WTC11 (cell line): ENCODE data around the gene MSI2. TPM values are rescaled to one million over a fixed set of nuclear protein-coding genes. Genes with fewer than 3 reads are reported as not detected.

Source experiments
- ATAC-seq: fragments of 200-7000 bp; cut with Tn5 transposase; 2 replicates; pipeline ENCODE4 v1.10.0; 2021; ENCODE audit warnings: mild to moderate bottlenecking, moderate library complexity
- CTCF ChIA-PET: fragments of 300-600 bp; sonication (Branson Sonifier 250); formaldehyde crosslinking; loops from one replicate; lab custom pipeline; 2021; ENCODE audit warnings: antibody characterized with exemption; lab: Charles Lee
- POLR2A ChIA-PET: fragments of 350-600 bp; sonication (Branson Sonifier 250); formaldehyde crosslinking; loops from one replicate; lab custom pipeline; 2021; ENCODE audit warnings: antibody characterized with exemption; lab: Charles Lee
- DNase-seq: peaks from one replicate; pipeline ENCODE4 v3.0.0; 2021; ENCODE audit warnings: low spot score
- H3K27ac Mint-ChIP-seq: 2 replicates; pipeline ENCODE4 v1.8.0; 2021; ENCODE audit warnings: mixed read lengths
- H3K27me3 Mint-ChIP-seq: 2 replicates; pipeline ENCODE4 v1.8.0; 2021; ENCODE audit warnings: low read depth, mild to moderate bottlenecking, moderate library complexity, mixed read lengths
- H3K36me3 Mint-ChIP-seq: 2 replicates; pipeline ENCODE4 v1.8.0; 2021; ENCODE audit warnings: mixed read lengths
- H3K4me1 Mint-ChIP-seq: 2 replicates; pipeline ENCODE4 v1.8.0; 2022; ENCODE audit warnings: mixed read lengths
- H3K4me3 Mint-ChIP-seq: 2 replicates; pipeline ENCODE4 v1.8.0; 2021; ENCODE audit warnings: mild to moderate bottlenecking, moderate library complexity, mixed read lengths
- H3K9me3 Mint-ChIP-seq: 2 replicates; pipeline ENCODE4 v1.8.0; 2021; ENCODE audit warnings: mixed read lengths
- AFF4 ChIP-seq: sonication (generic); formaldehyde crosslinking; IDR thresholded peaks from 2 replicates; pipeline ENCODE4 v1.8.1; 2023; ENCODE audit warnings: mild to moderate bottlenecking, missing genetic modification reagents, borderline replicate concordance
- CBFB ChIP-seq: sonication (generic); formaldehyde crosslinking; IDR thresholded peaks from 2 replicates; pipeline ENCODE4 v1.8.1; 2022; ENCODE audit warnings: mild to moderate bottlenecking, low read depth, missing genetic modification reagents
- CDX4 ChIP-seq: fragments of 250-450 bp; sonication (Bioruptor Pico); IDR thresholded peaks from 2 replicates; pipeline ENCODE4 v1.9.0; 2021; ENCODE audit warnings: moderate library complexity, mild to moderate bottlenecking, inconsistent platforms, borderline replicate concordance
- KAT7 ChIP-seq: sonication (generic); formaldehyde crosslinking; IDR thresholded peaks from 2 replicates; pipeline ENCODE4 v1.8.1; 2023; ENCODE audit warnings: missing genetic modification reagents, mild to moderate bottlenecking, borderline replicate concordance
- NFYB ChIP-seq: sonication (generic); formaldehyde crosslinking; conservative IDR thresholded peaks from 2 replicates; pipeline ENCODE4 v1.8.0; 2022; ENCODE audit warnings: low read depth, missing genetic modification reagents
- NR2C2 ChIP-seq: sonication (generic); formaldehyde crosslinking; IDR thresholded peaks from 2 replicates; pipeline ENCODE4 v1.8.0; 2022; ENCODE audit warnings: mild to moderate bottlenecking, missing genetic modification reagents
- NR3C1 ChIP-seq: sonication (generic); formaldehyde crosslinking; conservative IDR thresholded peaks from 2 replicates; pipeline ENCODE4 v1.8.1; 2023; ENCODE audit warnings: low read depth, mild to moderate bottlenecking, missing genetic modification reagents
- RELA ChIP-seq: sonication (generic); formaldehyde crosslinking; IDR thresholded peaks from 2 replicates; pipeline ENCODE4 v1.8.1; 2022; ENCODE audit warnings: missing genetic modification reagents, mild to moderate bottlenecking, borderline replicate concordance
- SMAD4 ChIP-seq: sonication (generic); formaldehyde crosslinking; IDR thresholded peaks from 2 replicates; pipeline ENCODE4 v1.8.0; 2022; ENCODE audit warnings: mild to moderate bottlenecking, missing genetic modification reagents
- SOX15 ChIP-seq: fragments of 250-450 bp; sonication (Bioruptor Pico); IDR thresholded peaks from 2 replicates; pipeline ENCODE4 v1.9.0; 2021; ENCODE audit warnings: mild to moderate bottlenecking
- ZNF121 ChIP-seq: sonication (generic); formaldehyde crosslinking; IDR thresholded peaks from 2 replicates; pipeline ENCODE4 v1.8.0; 2023; ENCODE audit warnings: missing genetic modification reagents
- ZNF263 ChIP-seq: sonication (generic); formaldehyde crosslinking; IDR thresholded peaks from 2 replicates; pipeline ENCODE4 v1.8.1; 2022; ENCODE audit warnings: low read depth, mild to moderate bottlenecking, moderate library complexity, missing genetic modification reagents
- ZNF396 ChIP-seq: fragments of 250-450 bp; sonication (Bioruptor Pico); IDR thresholded peaks from 2 replicates; pipeline ENCODE4 v1.8.0; 2021; ENCODE audit warnings: mild to moderate bottlenecking, moderate library complexity, borderline replicate concordance
- ZNF416 ChIP-seq: fragments of 250-450 bp; sonication (Bioruptor Pico); IDR thresholded peaks from 2 replicates; pipeline ENCODE4 v1.9.0; 2021; ENCODE audit warnings: mild to moderate bottlenecking, inconsistent platforms
- ZNF423 ChIP-seq: fragments of 250-450 bp; sonication (Bioruptor Pico); IDR thresholded peaks from 2 replicates; pipeline ENCODE4 v2.1.2; 2022; ENCODE audit warnings: mild to moderate bottlenecking, moderate library complexity
- ZNF532 ChIP-seq: fragments of 250-450 bp; sonication (Bioruptor Pico); IDR thresholded peaks from 2 replicates; pipeline ENCODE4 v1.9.0; 2021; ENCODE audit warnings: mild to moderate bottlenecking, borderline replicate concordance
- total RNA-seq: library from RNA; stranded (reverse); gene quantifications from 3 replicates; pipeline ENCODE4 v1.2.3, GENCODE V29; 2021
- TF ChIP-seq, protein P1 (sequence below): sonication (generic); formaldehyde crosslinking; conservative IDR thresholded peaks from 2 replicates; pipeline ENCODE4 v1.8.1; 2023; ENCODE audit warnings: mild to moderate bottlenecking, low read depth, missing genetic modification reagents, moderate library complexity
- TF ChIP-seq, protein P2 (sequence below): sonication (generic); formaldehyde crosslinking; IDR thresholded peaks from 2 replicates; pipeline ENCODE4 v1.8.1; 2023; ENCODE audit warnings: mild to moderate bottlenecking, missing genetic modification reagents, moderate library complexity
- TF ChIP-seq, protein P3 (sequence below): sonication (generic); formaldehyde crosslinking; IDR thresholded peaks from 2 replicates; pipeline ENCODE4 v1.8.1; 2023; ENCODE audit warnings: mild to moderate bottlenecking, missing genetic modification reagents, moderate library complexity
- TF ChIP-seq, protein P4 (sequence below): sonication (generic); formaldehyde crosslinking; IDR thresholded peaks from 2 replicates; pipeline ENCODE4 v1.8.1; 2022; ENCODE audit warnings: mild to moderate bottlenecking, moderate library complexity, missing genetic modification reagents

Gene MSI2
- total RNA-seq, 1 experiment from 2014 or later = 82.1 TPM

GRCh38 chr17:57264250-57264649 lies 7.9 kb downstream of the MSI2 start:
- Mint-ChIP-seq H3K27ac (no peak overlapping the region), H3K4me3 (no peak overlapping the region), H3K9me3 (no peaks in the 10 kb centered on the region), H3K4me1 (peaks cover 28% of the 10 kb centered on the region), H3K27me3 (no peaks in the 10 kb centered on the region; the same call in none of the 2 replicates), H3K36me3 (peaks cover 76% of the 10 kb centered on the region)
- no peak for DNase-seq
- POLR2A ChIA-PET = no interaction called here
- CTCF ChIA-PET = interaction anchor here (2.1 kb wide), 1 partner anchor 21 kb away, joined by 5 read pairs; no protein-coding TSS in a partner anchor
- ATAC-seq = no peak
- no peak for TF ChIP-seq NR3C1 (CRISPR knock-in tag)
- no peak for TF ChIP-seq ZNF416 (CRISPR knock-in tag)
- TF ChIP-seq, protein P1, sequence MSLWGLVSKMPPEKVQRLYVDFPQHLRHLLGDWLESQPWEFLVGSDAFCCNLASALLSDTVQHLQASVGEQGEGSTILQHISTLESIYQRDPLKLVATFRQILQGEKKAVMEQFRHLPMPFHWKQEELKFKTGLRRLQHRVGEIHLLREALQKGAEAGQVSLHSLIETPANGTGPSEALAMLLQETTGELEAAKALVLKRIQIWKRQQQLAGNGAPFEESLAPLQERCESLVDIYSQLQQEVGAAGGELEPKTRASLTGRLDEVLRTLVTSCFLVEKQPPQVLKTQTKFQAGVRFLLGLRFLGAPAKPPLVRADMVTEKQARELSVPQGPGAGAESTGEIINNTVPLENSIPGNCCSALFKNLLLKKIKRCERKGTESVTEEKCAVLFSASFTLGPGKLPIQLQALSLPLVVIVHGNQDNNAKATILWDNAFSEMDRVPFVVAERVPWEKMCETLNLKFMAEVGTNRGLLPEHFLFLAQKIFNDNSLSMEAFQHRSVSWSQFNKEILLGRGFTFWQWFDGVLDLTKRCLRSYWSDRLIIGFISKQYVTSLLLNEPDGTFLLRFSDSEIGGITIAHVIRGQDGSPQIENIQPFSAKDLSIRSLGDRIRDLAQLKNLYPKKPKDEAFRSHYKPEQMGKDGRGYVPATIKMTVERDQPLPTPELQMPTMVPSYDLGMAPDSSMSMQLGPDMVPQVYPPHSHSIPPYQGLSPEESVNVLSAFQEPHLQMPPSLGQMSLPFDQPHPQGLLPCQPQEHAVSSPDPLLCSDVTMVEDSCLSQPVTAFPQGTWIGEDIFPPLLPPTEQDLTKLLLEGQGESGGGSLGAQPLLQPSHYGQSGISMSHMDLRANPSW (CRISPR knock-in tag) = no peak
- no peak for TF ChIP-seq SOX15
- TF ChIP-seq AFF4 (CRISPR knock-in tag) = no peak
- TF ChIP-seq NFYB = no peak
- no peak for TF ChIP-seq ZNF532 (CRISPR knock-in tag)
- TF ChIP-seq ZNF263 (CRISPR knock-in tag) = no peak
- TF ChIP-seq CBFB = no peak
- TF ChIP-seq ZNF121 (CRISPR knock-in tag) = no peak

- DNase-seq (no peak), ATAC-seq (no peak)
- H3K27me3 Mint-ChIP-seq = no peaks in the 10 kb centered on the region; the same call in none of the 2 replicates
- peaks cover 80% of the 10 kb centered on the region for H3K36me3 Mint-ChIP-seq
- peaks cover 26% of the 10 kb centered on the region for H3K4me1 Mint-ChIP-seq
- POLR2A ChIA-PET = no interaction called here
- no peak overlapping the region for H3K27ac Mint-ChIP-seq
- no peak overlapping the region for H3K4me3 Mint-ChIP-seq
- no peaks in the 10 kb centered on the region for H3K9me3 Mint-ChIP-seq
- CTCF ChIA-PET = no interaction called here
- no peak for TF ChIP-seq SMAD4
- TF ChIP-seq ZNF396 (CRISPR knock-in tag) = no peak
- TF ChIP-seq ZNF416 (CRISPR knock-in tag) = no peak
- TF ChIP-seq, protein P2, sequence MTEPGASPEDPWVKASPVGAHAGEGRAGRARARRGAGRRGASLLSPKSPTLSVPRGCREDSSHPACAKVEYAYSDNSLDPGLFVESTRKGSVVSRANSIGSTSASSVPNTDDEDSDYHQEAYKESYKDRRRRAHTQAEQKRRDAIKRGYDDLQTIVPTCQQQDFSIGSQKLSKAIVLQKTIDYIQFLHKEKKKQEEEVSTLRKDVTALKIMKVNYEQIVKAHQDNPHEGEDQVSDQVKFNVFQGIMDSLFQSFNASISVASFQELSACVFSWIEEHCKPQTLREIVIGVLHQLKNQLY (CRISPR knock-in tag) = no peak
- TF ChIP-seq NR2C2 (CRISPR knock-in tag) = no peak
- TF ChIP-seq ZNF423 = no peak
- TF ChIP-seq, protein P3, sequence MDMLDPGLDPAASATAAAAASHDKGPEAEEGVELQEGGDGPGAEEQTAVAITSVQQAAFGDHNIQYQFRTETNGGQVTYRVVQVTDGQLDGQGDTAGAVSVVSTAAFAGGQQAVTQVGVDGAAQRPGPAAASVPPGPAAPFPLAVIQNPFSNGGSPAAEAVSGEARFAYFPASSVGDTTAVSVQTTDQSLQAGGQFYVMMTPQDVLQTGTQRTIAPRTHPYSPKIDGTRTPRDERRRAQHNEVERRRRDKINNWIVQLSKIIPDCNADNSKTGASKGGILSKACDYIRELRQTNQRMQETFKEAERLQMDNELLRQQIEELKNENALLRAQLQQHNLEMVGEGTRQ (CRISPR knock-in tag) = no peak
- TF ChIP-seq CDX4 = no peak
- TF ChIP-seq RELA (CRISPR knock-in tag) = no peak
- no peak for TF ChIP-seq KAT7
- TF ChIP-seq, protein P4, sequence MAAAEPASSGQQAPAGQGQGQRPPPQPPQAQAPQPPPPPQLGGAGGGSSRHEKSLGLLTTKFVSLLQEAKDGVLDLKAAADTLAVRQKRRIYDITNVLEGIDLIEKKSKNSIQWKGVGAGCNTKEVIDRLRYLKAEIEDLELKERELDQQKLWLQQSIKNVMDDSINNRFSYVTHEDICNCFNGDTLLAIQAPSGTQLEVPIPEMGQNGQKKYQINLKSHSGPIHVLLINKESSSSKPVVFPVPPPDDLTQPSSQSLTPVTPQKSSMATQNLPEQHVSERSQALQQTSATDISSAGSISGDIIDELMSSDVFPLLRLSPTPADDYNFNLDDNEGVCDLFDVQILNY = no peak
Observed at GRCh38 chr17:57264776-57265175, 8.5 kb downstream of the MSI2 start.
